H7 (cell line): Measurements from ENCODE around the gene EFNA5. TPM values are rescaled to one million over a fixed set of nuclear protein-coding genes. Genes with fewer than 3 reads are reported as not detected.

Source experiments
- DNase-seq: peaks from one replicate; pipeline ENCODE4 v3.0.0; 2012
- H3K27me3 ChIP-seq: 2 replicates; pipeline ENCODE4 v1.6.0; 2011; ENCODE audit warnings: mild to moderate bottlenecking, low read length; ENCODE audit not compliant: control insufficient read depth, insufficient read depth
- H3K36me3 ChIP-seq: replicated peaks from 2 replicates; pipeline ENCODE4 v1.5.1; 2011; ENCODE audit warnings: low read length; ENCODE audit not compliant: control insufficient read depth, insufficient read depth
- H3K4me3 ChIP-seq: 2 replicates; pipeline ENCODE4 v1.5.1; 2011; ENCODE audit warnings: low read depth, mild to moderate bottlenecking, control low read depth, low read length, moderate library complexity; ENCODE audit not compliant: insufficient read depth
- total RNA-seq: library from RNA; depleted of rRNA; stranded (reverse); fragments of >200 nt; shearing (Covaris generic); gene quantifications from 2 replicates; pipeline ENCODE4 v1.2.3, GENCODE V29; 2014

Gene EFNA5
- total RNA-seq, 1 experiment from 2014 or later, result 5.3 TPM

DNA sequence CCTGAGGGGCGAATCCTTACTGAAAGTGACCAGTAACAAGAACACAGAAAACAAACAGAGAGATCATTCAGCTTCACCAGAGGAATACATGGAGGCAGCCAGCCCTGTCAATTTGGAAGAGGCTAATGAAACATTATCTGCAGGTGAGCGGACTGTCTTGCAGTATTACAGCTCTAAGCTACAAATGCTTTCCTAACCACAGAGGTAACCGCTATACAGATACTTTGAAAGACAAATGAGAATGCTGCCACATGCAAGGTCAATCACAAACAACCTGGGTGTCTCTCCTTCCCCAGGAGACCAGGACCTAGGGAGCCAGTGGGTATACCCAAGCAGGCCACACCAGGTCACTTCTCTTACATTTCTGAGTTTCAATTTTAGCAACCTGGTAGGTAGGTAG lies 30.2 kb downstream of the EFNA5 start:
- Histone ChIP-seq H3K4me3 (no peak overlapping the region), H3K27me3 (no peaks in the 10 kb centered on the region), H3K36me3 (no peaks in the 10 kb centered on the region)
- DNase-seq, result no peak

- Histone ChIP-seq H3K27me3 (no peaks in the 10 kb centered on the region), H3K36me3 (no peaks in the 10 kb centered on the region), H3K4me3 (no peak overlapping the region)
- DNase-seq, result no peak
Measured at GRCh38 chr5:107639990-107640389, 30.7 kb downstream of the EFNA5 start.

GRCh38 chr5:107636555-107636954 lies 34.2 kb downstream of the EFNA5 start:
- no peak overlapping the region for H3K4me3 ChIP-seq
- H3K27me3 ChIP-seq, result no peaks in the 10 kb centered on the region
- DNase-seq, result no peak
- no peaks in the 10 kb centered on the region for H3K36me3 ChIP-seq

DNA sequence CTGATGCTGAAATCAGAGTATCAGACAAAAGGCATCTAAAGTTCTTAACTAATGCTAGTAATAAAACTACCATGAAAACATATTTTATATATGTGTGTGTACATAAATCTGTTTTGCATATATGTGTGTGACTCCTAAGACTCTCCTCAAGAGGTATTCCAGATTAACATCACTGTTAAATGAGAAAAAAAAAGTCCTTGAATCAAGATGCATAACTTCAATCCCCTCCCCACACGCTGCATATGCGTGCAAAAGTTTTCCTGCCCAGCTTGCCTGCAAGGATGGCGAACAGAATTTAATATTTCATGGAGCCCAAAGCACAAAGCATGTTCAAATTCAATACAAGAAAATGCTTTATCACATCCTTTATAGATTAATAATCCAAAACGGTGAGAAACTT lies 34.7 kb downstream of the EFNA5 start:
- no peak for DNase-seq
- H3K27me3 ChIP-seq, result no peaks in the 10 kb centered on the region
- no peak overlapping the region for H3K4me3 ChIP-seq
- H3K36me3 ChIP-seq, result no peaks in the 10 kb centered on the region

- no peak for DNase-seq
- H3K4me3 ChIP-seq, result no peak overlapping the region
- H3K36me3 ChIP-seq, result no peaks in the 10 kb centered on the region
- H3K27me3 ChIP-seq, result no peaks in the 10 kb centered on the region
Measured at GRCh38 chr5:107634981-107635848, 35.5 kb downstream of the EFNA5 start.

DNA sequence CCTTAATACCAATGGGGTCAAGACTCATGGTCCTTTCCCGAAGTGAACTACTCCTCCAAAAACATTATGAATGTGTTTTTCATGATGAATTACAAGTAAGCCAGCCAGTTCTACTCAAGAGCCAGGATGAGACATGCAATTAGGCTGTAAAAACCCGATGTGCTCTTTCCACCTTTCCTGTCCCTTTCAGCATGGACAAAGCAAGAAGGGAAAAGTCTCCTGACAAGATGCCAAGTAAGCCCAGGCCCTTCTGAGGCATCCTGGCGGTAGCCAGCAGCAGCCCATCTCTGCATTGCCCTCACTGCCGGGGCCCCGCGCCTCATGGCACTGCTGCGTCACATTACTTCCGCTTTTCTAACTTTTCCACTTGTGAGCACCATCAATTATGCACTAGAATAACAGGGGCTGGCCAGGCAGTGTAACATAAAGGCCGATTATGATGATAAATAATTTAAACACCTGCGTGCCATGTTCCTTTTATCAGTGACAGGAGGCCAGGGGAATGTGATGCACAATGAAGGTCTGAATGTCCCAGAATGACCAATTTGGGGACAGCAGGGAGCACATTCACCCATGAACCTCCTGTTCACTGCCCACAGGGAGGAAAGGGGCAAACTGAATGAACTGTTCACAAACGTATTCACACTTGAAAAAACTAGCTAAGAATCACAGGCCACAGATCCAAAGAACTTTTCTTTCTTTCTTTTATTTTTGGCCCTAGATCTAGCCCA lies 37.4 kb downstream of the EFNA5 start:
- H3K27me3 ChIP-seq, result no peaks in the 10 kb centered on the region
- no peak overlapping the region for H3K4me3 ChIP-seq
- H3K36me3 ChIP-seq, result no peaks in the 10 kb centered on the region
- DNase-seq, result no peak

DNA sequence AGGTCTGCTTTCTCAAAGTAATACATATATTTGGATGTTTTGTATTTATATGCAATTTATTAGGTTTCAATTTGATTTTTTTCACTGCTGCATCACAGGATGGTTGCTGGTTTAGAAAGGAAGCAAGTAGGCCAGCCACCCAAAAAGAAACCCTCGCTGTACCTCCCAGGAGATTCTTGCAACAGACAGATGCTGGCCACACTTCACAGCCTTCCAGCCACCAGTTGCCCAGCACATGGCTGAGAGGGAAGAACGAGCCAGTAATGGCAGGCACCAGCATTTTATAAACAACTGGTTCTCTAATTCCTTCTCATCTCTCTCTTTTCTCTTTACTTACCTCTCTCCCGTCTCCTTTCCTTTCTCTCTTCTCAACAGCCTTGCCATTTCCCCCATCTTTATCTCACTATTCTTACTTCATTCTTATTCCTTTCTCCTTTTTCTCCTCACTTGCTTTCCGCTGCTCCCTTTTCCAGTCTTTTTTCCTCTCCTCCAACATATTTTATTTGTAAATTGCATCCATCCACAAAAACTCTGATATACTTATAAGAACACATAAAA lies 38.9 kb downstream of the EFNA5 start:
- Histone ChIP-seq H3K4me3 (no peak overlapping the region), H3K27me3 (no peaks in the 10 kb centered on the region), H3K36me3 (no peaks in the 10 kb centered on the region)
- DNase-seq, result peak; percentile 13

DNA sequence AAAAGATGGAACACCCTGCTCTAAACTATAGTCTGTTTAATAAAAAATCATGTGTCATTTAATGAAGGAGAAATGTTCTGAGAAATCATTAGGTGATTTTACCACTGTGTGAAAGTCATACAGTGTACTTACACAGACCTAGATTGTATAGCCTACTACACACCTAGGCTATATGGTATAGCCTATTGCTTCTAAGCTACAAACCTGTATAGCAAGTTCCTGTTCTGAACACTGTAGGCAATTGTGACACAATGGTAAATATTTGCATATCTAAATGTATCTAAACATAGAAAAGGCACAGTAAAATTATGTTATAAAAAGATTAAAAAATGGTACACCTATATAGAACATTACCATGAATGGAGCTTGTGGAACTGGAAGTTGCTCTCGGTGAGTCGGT lies 40.6 kb downstream of the EFNA5 start:
- H3K4me3 ChIP-seq, result no peak overlapping the region
- H3K36me3 ChIP-seq, result no peaks in the 10 kb centered on the region

DNA sequence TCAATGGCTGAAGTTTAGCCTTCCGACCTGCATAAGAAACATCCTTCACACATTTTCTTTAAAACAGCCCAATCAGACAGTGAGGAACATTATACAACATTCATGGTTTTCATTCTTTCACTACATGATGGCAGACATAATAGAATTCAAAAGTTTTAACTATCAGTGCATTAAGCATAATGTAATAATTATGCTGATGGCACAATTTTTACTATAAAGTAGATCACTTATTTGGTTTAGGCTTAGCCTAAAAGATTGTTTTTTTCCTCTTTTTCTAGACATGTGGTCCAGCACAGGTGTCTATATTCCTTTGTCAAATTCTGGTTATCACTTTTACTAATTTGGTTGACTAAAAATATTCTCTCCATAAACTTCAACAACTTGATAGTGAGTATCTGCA lies 46.5 kb downstream of the EFNA5 start:
- H3K27me3 ChIP-seq, result no peaks in the 10 kb centered on the region
- H3K4me3 ChIP-seq, result no peak overlapping the region
- no peaks in the 10 kb centered on the region for H3K36me3 ChIP-seq
- no peak for DNase-seq

More for the DNA sequence above, 40.6 kb downstream of the EFNA5 start:
- H3K27me3 ChIP-seq, result no peaks in the 10 kb centered on the region
- no peak for DNase-seq

DNA sequence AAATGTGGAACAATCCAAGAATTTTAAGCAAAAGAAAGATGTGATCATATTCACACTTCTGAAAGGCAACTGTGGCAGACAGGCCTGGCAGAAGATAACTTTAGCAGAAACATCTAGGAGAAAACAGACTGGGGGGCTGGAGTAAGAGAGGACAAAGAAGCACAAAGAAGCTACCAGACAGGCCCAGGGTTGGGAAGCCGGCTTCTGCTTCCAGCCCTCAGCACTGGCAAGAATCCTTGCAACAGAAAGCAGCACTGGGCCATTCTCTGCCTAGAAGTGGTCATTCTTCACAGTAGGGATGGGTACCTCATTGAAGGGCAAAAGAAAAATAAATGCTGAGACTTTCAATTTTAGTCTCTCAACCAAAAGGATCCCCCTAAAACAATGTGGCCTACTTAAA lies 49.6 kb downstream of the EFNA5 start:
- H3K36me3 ChIP-seq, result no peaks in the 10 kb centered on the region
- no peaks in the 10 kb centered on the region for H3K27me3 ChIP-seq
- no peak overlapping the region for H3K4me3 ChIP-seq
- no peak for DNase-seq

GRCh38 chr5:107619781-107620180 lies 51.0 kb downstream of the EFNA5 start:
- H3K36me3 ChIP-seq, result no peaks in the 10 kb centered on the region
- H3K4me3 ChIP-seq, result no peak overlapping the region
- no peaks in the 10 kb centered on the region for H3K27me3 ChIP-seq
- DNase-seq, result no peak

- H3K36me3 ChIP-seq, result no peaks in the 10 kb centered on the region
- no peaks in the 10 kb centered on the region for H3K27me3 ChIP-seq
- DNase-seq, result no peak
- H3K4me3 ChIP-seq, result no peak overlapping the region
Measured at GRCh38 chr5:107618242-107618641, 52.5 kb downstream of the EFNA5 start.

- no peaks in the 10 kb centered on the region for H3K27me3 ChIP-seq
- DNase-seq, result no peak
- no peak overlapping the region for H3K4me3 ChIP-seq
- H3K36me3 ChIP-seq, result no peaks in the 10 kb centered on the region
Measured at GRCh38 chr5:107617052-107617451, 53.7 kb downstream of the EFNA5 start.

GRCh38 chr5:107616213-107616612 lies 54.5 kb downstream of the EFNA5 start:
- Histone ChIP-seq H3K36me3 (no peaks in the 10 kb centered on the region), H3K27me3 (no peaks in the 10 kb centered on the region), H3K4me3 (no peak overlapping the region)
- no peak for DNase-seq

- H3K27me3 ChIP-seq, result no peaks in the 10 kb centered on the region
- no peak for DNase-seq
- no peaks in the 10 kb centered on the region for H3K36me3 ChIP-seq
- H3K4me3 ChIP-seq, result no peak overlapping the region
Measured at GRCh38 chr5:107615299-107615817, 55.4 kb downstream of the EFNA5 start.
